Osteoblast (primary cell): ENCODE results near the gene NDUFAF5. TPM values are rescaled to one million over a fixed set of nuclear protein-coding genes. Genes with fewer than 3 reads are reported as not detected.

ENCODE experiments used
- DNase-seq: peaks from one replicate; pipeline ENCODE4 v3.0.0; 2011; ENCODE audit warnings: low spot score, mixed read lengths; ENCODE audit not compliant: insufficient read length; ENCODE audit errors: missing footprints
- H2AFZ ChIP-seq: 2 replicates; pipeline ENCODE4 v1.6.0; 2011; ENCODE audit warnings: mild to moderate bottlenecking, low read length
- H3K27ac ChIP-seq: 2 replicates; pipeline ENCODE4 v1.5.1; 2011; ENCODE audit warnings: mild to moderate bottlenecking, low read depth, low read length, moderate library complexity
- H3K27me3 ChIP-seq: 2 replicates; pipeline ENCODE4 v1.6.0; 2012; ENCODE audit warnings: mild to moderate bottlenecking, control low read depth, inconsistent platforms, low read length, moderate library complexity; ENCODE audit not compliant: insufficient read depth
- H3K36me3 ChIP-seq: 2 replicates; pipeline ENCODE4 v1.5.1; 2011; ENCODE audit warnings: mild to moderate bottlenecking, low read length, control low read depth, moderate library complexity; ENCODE audit not compliant: insufficient read depth
- H3K4me1 ChIP-seq: 2 replicates; pipeline ENCODE4 v1.5.1; 2011; ENCODE audit warnings: mild to moderate bottlenecking, low read length, control low read depth, moderate library complexity; ENCODE audit not compliant: insufficient read depth
- H3K4me2 ChIP-seq: 2 replicates; pipeline ENCODE4 v1.6.0; 2011; ENCODE audit warnings: mild to moderate bottlenecking, low read length; ENCODE audit not compliant: insufficient read depth
- H3K4me3 ChIP-seq: fragments of 200-600 bp; sonication (generic); 3 replicates; pipeline ENCODE4 v1.5.1; 2012; ENCODE audit warnings: mild to moderate bottlenecking, low read length, inconsistent platforms; ENCODE audit not compliant: insufficient read depth
- H3K79me2 ChIP-seq: 2 replicates; pipeline ENCODE4 v1.6.0; 2012; ENCODE audit warnings: mild to moderate bottlenecking, low read length, control low read depth, inconsistent platforms; ENCODE audit not compliant: insufficient read depth
- H3K9me3 ChIP-seq: 2 replicates; pipeline ENCODE4 v1.5.1; 2011; ENCODE audit warnings: low read depth, low read length, control low read depth
- H4K20me1 ChIP-seq: 2 replicates; pipeline ENCODE4 v1.6.0; 2012; ENCODE audit warnings: mild to moderate bottlenecking, low read length, control low read depth; ENCODE audit not compliant: insufficient read depth
- total RNA-seq: library from RNA; depleted of rRNA; stranded (reverse); fragments of >200 nt; gene quantifications from 2 replicates; pipeline ENCODE4 v1.2.3, GENCODE V29; 2012
- TF ChIP-seq, protein P1 (sequence below): IDR thresholded peaks from 2 replicates; pipeline ENCODE4 v1.5.1; 2011; ENCODE audit warnings: mild to moderate bottlenecking, low read depth, low read length, moderate library complexity; ENCODE audit errors: extremely low read depth

The NDUFAF5 gene
- total RNA-seq, 1 donor = 12.3 TPM

DNA sequence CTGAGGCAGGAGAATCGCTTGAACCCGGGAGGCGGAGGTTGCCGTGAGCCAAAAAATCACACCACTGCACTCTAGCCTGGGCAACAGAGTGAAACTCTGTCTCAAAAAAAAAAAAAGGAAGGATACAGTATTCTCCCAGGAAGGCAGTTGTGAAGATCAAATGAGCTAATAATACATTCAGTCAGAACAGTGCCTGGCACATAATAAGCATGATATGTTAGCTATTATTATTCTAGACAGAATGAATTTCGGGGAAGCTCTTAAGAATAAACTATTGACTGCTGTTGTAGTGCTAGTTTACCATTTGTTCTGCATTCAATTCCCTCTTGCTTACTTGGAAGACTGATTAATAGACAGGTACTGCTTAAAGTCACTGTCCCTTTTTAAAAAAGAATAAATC lies 40.6 kb downstream of the NDUFAF5 start:
- no peak overlapping the region for H3K4me2 ChIP-seq
- no peaks in the 10 kb centered on the region for H3K79me2 ChIP-seq
- H4K20me1 ChIP-seq = no peaks in the 10 kb centered on the region
- no peak for DNase-seq
- no peaks in the 10 kb centered on the region for H3K4me1 ChIP-seq
- no peaks in the 10 kb centered on the region for H3K36me3 ChIP-seq
- no peak overlapping the region for H2AFZ ChIP-seq
- TF ChIP-seq, protein P1, sequence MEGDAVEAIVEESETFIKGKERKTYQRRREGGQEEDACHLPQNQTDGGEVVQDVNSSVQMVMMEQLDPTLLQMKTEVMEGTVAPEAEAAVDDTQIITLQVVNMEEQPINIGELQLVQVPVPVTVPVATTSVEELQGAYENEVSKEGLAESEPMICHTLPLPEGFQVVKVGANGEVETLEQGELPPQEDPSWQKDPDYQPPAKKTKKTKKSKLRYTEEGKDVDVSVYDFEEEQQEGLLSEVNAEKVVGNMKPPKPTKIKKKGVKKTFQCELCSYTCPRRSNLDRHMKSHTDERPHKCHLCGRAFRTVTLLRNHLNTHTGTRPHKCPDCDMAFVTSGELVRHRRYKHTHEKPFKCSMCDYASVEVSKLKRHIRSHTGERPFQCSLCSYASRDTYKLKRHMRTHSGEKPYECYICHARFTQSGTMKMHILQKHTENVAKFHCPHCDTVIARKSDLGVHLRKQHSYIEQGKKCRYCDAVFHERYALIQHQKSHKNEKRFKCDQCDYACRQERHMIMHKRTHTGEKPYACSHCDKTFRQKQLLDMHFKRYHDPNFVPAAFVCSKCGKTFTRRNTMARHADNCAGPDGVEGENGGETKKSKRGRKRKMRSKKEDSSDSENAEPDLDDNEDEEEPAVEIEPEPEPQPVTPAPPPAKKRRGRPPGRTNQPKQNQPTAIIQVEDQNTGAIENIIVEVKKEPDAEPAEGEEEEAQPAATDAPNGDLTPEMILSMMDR = no peak
- H3K9me3 ChIP-seq = no peaks in the 10 kb centered on the region
- H3K27ac ChIP-seq = no peak overlapping the region
- no peaks in the 10 kb centered on the region for H3K27me3 ChIP-seq
- H3K4me3 ChIP-seq = no peak overlapping the region

DNA sequence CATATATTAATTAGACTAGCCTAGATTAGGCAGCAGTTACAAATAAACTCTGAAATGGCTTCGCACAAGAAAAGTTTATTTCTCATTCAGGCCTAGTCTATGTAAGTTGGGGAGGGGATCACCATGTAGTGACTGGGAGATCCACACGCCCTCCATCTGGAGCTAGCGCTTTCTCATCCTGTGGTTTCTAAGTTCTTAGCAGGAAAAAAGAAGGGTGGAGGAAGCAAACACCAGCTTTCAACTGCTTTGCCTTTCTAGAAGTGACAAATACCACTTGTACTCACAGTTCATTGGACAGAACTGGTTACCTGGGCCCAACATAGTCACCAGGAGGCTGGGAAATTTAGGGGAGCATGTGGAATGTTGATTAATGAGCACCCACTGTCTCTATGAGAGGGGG lies 46.6 kb downstream of the NDUFAF5 start:
- no peak overlapping the region for H3K27ac ChIP-seq
- no peaks in the 10 kb centered on the region for H3K9me3 ChIP-seq
- TF ChIP-seq, protein P1 = no peak
- DNase-seq = no peak
- no peaks in the 10 kb centered on the region for H4K20me1 ChIP-seq
- no peak overlapping the region for H3K4me3 ChIP-seq
- H3K36me3 ChIP-seq = no peaks in the 10 kb centered on the region
- no peaks in the 10 kb centered on the region for H3K27me3 ChIP-seq
- no peaks in the 10 kb centered on the region for H3K4me1 ChIP-seq
- H2AFZ ChIP-seq = no peak overlapping the region
- no peaks in the 10 kb centered on the region for H3K79me2 ChIP-seq
- H3K4me2 ChIP-seq = no peak overlapping the region

DNA sequence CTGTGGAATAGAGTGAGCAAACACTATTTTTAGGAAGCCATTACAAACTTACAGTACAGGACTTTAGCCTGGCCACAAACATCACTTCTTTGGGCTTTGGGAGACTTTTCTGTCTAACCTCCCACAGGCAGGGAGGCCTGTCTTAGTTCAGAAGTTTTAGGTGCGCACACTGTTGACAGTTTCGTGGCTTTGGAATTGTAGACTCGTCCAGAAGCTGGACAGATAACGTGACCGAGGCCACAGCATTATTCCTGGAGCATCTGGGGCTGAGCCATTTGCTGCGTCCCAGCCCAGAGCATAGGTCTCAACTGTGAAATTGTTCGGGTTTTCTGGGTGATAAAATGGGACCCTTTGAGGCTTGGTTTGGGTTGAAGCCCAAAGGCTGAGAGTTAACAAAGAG lies 53.8 kb downstream of the NDUFAF5 start:
- Histone ChIP-seq H4K20me1 (no peaks in the 10 kb centered on the region), H3K4me2 (no peak overlapping the region), H2AFZ (no peak overlapping the region), H3K4me3 (no peak overlapping the region), H3K36me3 (no peaks in the 10 kb centered on the region), H3K27me3 (no peaks in the 10 kb centered on the region), H3K9me3 (no peaks in the 10 kb centered on the region), H3K4me1 (peaks cover 5% of the 10 kb centered on the region), H3K79me2 (no peaks in the 10 kb centered on the region), H3K27ac (no peak overlapping the region)
- DNase-seq = no peak
- TF ChIP-seq, protein P1 = no peak

DNA sequence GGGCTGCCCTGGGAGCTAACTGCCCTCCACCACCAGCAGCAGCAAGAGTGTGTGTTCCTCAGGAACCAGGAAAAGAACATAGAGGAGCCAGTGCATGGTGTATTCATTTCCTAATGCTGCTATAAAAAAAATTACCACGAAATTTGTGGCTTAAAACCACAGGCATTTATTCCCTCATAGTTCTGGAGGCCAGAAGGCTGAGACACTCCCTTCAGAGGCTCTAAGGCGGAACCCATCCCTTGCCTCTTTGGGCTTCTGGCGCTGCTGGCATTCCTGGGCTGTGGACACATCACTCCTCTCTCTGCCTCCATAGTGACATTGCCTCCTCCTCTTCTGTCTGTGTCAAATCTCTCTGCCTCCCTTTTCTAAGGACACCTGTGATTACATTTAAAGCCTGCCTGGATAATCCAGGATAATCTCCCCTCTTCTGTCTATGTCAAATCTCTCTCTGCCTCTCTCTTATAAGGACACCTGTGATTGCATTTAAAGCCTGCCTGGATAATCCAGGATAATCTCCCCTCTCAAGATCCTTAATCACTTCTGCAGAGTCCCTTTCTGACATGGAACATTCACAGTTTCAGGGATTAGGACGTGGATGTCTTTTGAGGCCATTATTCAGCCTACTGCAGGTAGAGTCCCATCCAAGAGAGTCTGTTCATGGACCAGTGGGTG lies 54.7 kb downstream of the NDUFAF5 start:
- no peak overlapping the region for H3K4me2 ChIP-seq
- no peaks in the 10 kb centered on the region for H3K79me2 ChIP-seq
- no peaks in the 10 kb centered on the region for H3K9me3 ChIP-seq
- H3K4me3 ChIP-seq = no peak overlapping the region
- H3K4me1 ChIP-seq = peaks cover 5% of the 10 kb centered on the region
- no peaks in the 10 kb centered on the region for H3K36me3 ChIP-seq
- H3K27ac ChIP-seq = no peak overlapping the region
- no peaks in the 10 kb centered on the region for H4K20me1 ChIP-seq
- DNase-seq = no peak
- no peaks in the 10 kb centered on the region for H3K27me3 ChIP-seq
- TF ChIP-seq, protein P1 = no peak
- peak overlapping the region; percentile 56 for H2AFZ ChIP-seq
